Nephron progenitor cell (in vitro differentiated cells): ENCODE measurements around the gene NXPH4.

Source experiments
- DNase-seq: peaks from one replicate; pipeline ENCODE4 v3.0.0; 2021
- H3K27ac Mint-ChIP-seq: 2 replicates; pipeline ENCODE4 v1.8.0; 2021; ENCODE audit warnings: mild to moderate bottlenecking, moderate library complexity, mixed read lengths
- H3K27me3 Mint-ChIP-seq: 2 replicates; pipeline ENCODE4 v1.8.0; 2021; ENCODE audit warnings: mild to moderate bottlenecking, low read depth, mixed read lengths; ENCODE audit not compliant: poor library complexity
- H3K36me3 Mint-ChIP-seq: 2 replicates; pipeline ENCODE4 v1.8.0; 2021; ENCODE audit warnings: low read depth, mixed read lengths
- H3K4me1 Mint-ChIP-seq: 2 replicates; pipeline ENCODE4 v1.8.0; 2021; ENCODE audit warnings: mixed read lengths
- H3K4me3 Mint-ChIP-seq: 2 replicates; pipeline ENCODE4 v1.8.0; 2021; ENCODE audit warnings: mild to moderate bottlenecking, moderate library complexity, mixed read lengths
- H3K9me3 Mint-ChIP-seq: 2 replicates; pipeline ENCODE4 v1.8.0; 2021; ENCODE audit warnings: mild to moderate bottlenecking, moderate library complexity, mixed read lengths
- CTCF ChIP-seq: fragments of 200-600 bp; sonication (generic); IDR thresholded peaks from 2 replicates; pipeline ENCODE4 v1.5.0; 2021; ENCODE audit warnings: antibody characterized with exemption

Gene NXPH4

GRCh38 chr12:57180321-57180989, 36.1 kb upstream of the NXPH4 start:
- DNase-seq: no peak
- no peak overlapping the region for H3K27ac Mint-ChIP-seq
- no peak overlapping the region for H3K4me3 Mint-ChIP-seq
- peaks cover 48% of the 10 kb centered on the region for H3K36me3 Mint-ChIP-seq
- H3K27me3 Mint-ChIP-seq: peaks cover 5% of the 10 kb centered on the region
- TF ChIP-seq CTCF: no peak
- peaks cover 22% of the 10 kb centered on the region for H3K4me1 Mint-ChIP-seq
- H3K9me3 Mint-ChIP-seq: no peaks in the 10 kb centered on the region

GRCh38 chr12:57181072-57181471, 35.5 kb upstream of the NXPH4 start:
- no peak for DNase-seq
- peaks cover 49% of the 10 kb centered on the region for H3K36me3 Mint-ChIP-seq
- H3K27me3 Mint-ChIP-seq: peaks cover 5% of the 10 kb centered on the region
- peaks cover 22% of the 10 kb centered on the region for H3K4me1 Mint-ChIP-seq
- H3K4me3 Mint-ChIP-seq: no peak overlapping the region
- no peaks in the 10 kb centered on the region for H3K9me3 Mint-ChIP-seq
- H3K27ac Mint-ChIP-seq: no peak overlapping the region
- no peak for TF ChIP-seq CTCF

- no peak overlapping the region for H3K27ac Mint-ChIP-seq
- no peaks in the 10 kb centered on the region for H3K9me3 Mint-ChIP-seq
Observed at GRCh38 chr12:57181561-57182155, 34.9 kb upstream of the NXPH4 start.

GRCh38 chr12:57182918-57183575, 33.5 kb upstream of the NXPH4 start:
- DNase-seq: peak; percentile 86
- Mint-ChIP-seq H3K27ac (peak overlapping the region; percentile 55), H3K27me3 (peaks cover 5% of the 10 kb centered on the region), H3K9me3 (no peaks in the 10 kb centered on the region), H3K4me3 (no peak overlapping the region), H3K4me1 (peaks cover 20% of the 10 kb centered on the region), H3K36me3 (peaks cover 49% of the 10 kb centered on the region)
- peak; percentile 81 for TF ChIP-seq CTCF

More at GRCh38 chr12:57181561-57182155, 34.9 kb upstream of the NXPH4 start:
- no peak for DNase-seq
- Mint-ChIP-seq H3K4me3 (no peak overlapping the region), H3K27me3 (peaks cover 5% of the 10 kb centered on the region), H3K36me3 (peaks cover 48% of the 10 kb centered on the region), H3K4me1 (peaks cover 22% of the 10 kb centered on the region)
- TF ChIP-seq CTCF: no peak

GRCh38 chr12:57183939-57184725, 32.5 kb upstream of the NXPH4 start:
- no peak for TF ChIP-seq CTCF
- H3K4me3 Mint-ChIP-seq: no peak overlapping the region
- no peak overlapping the region for H3K27ac Mint-ChIP-seq
- no peaks in the 10 kb centered on the region for H3K9me3 Mint-ChIP-seq
- no peak for DNase-seq
- H3K4me1 Mint-ChIP-seq: peaks cover 16% of the 10 kb centered on the region
- H3K27me3 Mint-ChIP-seq: peaks cover 5% of the 10 kb centered on the region
- H3K36me3 Mint-ChIP-seq: peaks cover 42% of the 10 kb centered on the region
